MM.1S (cell line): ENCODE data around the gene TFF2.

ENCODE experiments used
- DNase-seq: peaks from one replicate; pipeline ENCODE4 v3.0.0-alpha.2; 2015
- H2AFZ ChIP-seq: fragments of 300-600 bp; sonication (generic); 2 replicates; pipeline ENCODE4 v1.6.0; 2016; ENCODE audit warnings: antibody characterized with exemption, low read length
- H3F3A ChIP-seq: fragments of 300-600 bp; sonication (generic); 2 replicates; pipeline ENCODE4 v1.6.1; 2016; ENCODE audit warnings: mild to moderate bottlenecking, antibody characterized with exemption, low read length, moderate library complexity, mixed read lengths; ENCODE audit not compliant: insufficient read depth
- H3K27ac ChIP-seq: fragments of 300-600 bp; sonication (generic); 2 replicates; pipeline ENCODE4 v1.5.1; 2016; ENCODE audit warnings: mild to moderate bottlenecking, low read length
- H3K27me3 ChIP-seq: fragments of 300-600 bp; sonication (generic); replicated peaks from 2 replicates; pipeline ENCODE4 v1.6.0; 2016; ENCODE audit warnings: low read length; ENCODE audit not compliant: insufficient read depth
- H3K36me3 ChIP-seq: fragments of 300-600 bp; sonication (generic); replicated peaks from 2 replicates; pipeline ENCODE4 v1.6.1; 2016; ENCODE audit warnings: mild to moderate bottlenecking, low read length, mixed read lengths; ENCODE audit not compliant: insufficient read depth
- H3K4me1 ChIP-seq: fragments of 300-600 bp; sonication (generic); 2 replicates; pipeline ENCODE4 v1.6.1; 2016; ENCODE audit warnings: low read length, mixed read lengths
- H3K4me2 ChIP-seq: fragments of 300-600 bp; sonication (generic); 2 replicates; pipeline ENCODE4 v1.6.0; 2016; ENCODE audit warnings: low read depth, low read length
- H3K4me3 ChIP-seq: fragments of 300-600 bp; sonication (generic); 2 replicates; pipeline ENCODE4 v1.5.1; 2016; ENCODE audit warnings: low read length, mixed read lengths
- H3K79me2 ChIP-seq: fragments of 300-600 bp; sonication (generic); 2 replicates; pipeline ENCODE4 v1.6.1; 2016; ENCODE audit warnings: mixed run types, low read length, mixed read lengths
- H3K9ac ChIP-seq: fragments of 300-600 bp; sonication (generic); 2 replicates; pipeline ENCODE4 v1.6.1; 2016; ENCODE audit warnings: low read length, mixed read lengths
- H3K9me2 ChIP-seq: fragments of 300-600 bp; sonication (generic); replicated peaks from 2 replicates; pipeline ENCODE4 v1.6.1; 2016; ENCODE audit warnings: mild to moderate bottlenecking, low read length, mixed read lengths; ENCODE audit not compliant: insufficient read depth
- H3K9me3 ChIP-seq: fragments of 300-600 bp; sonication (generic); replicated peaks from 2 replicates; pipeline ENCODE4 v1.6.1; 2016; ENCODE audit warnings: mild to moderate bottlenecking, low read length, mixed read lengths; ENCODE audit not compliant: insufficient read depth
- H4K20me1 ChIP-seq: fragments of 300-600 bp; sonication (generic); 2 replicates; pipeline ENCODE4 v1.6.1; 2016; ENCODE audit warnings: mild to moderate bottlenecking, low read length, moderate library complexity, mixed read lengths; ENCODE audit not compliant: insufficient read depth
- EZH2 ChIP-seq: fragments of 300-600 bp; sonication (generic); optimal IDR thresholded peaks from 2 replicates; pipeline ENCODE3; 2017; ENCODE audit warnings: low read depth, mild to moderate bottlenecking, antibody characterized with exemption, low read length, mixed read lengths
- EZH2phosphoT487 ChIP-seq: fragments of 300-600 bp; sonication (generic); IDR thresholded peaks from 2 replicates; pipeline ENCODE4 v1.6.1; 2018; ENCODE audit warnings: antibody characterized with exemption, low read length
- TF ChIP-seq, protein P1 (sequence below): fragments of 300-600 bp; sonication (generic); IDR thresholded peaks from 2 replicates; pipeline ENCODE4 v1.5.1; 2016; ENCODE audit warnings: antibody characterized with exemption, low read length, mixed read lengths

TFF2 gene

GRCh38 chr21:42370894-42371654, 20.3 kb upstream of the TFF2 start:
- no peak overlapping the region for H3K9ac ChIP-seq
- no peak overlapping the region for H3K27ac ChIP-seq
- no peaks in the 10 kb centered on the region for H3K9me2 ChIP-seq
- H3K79me2 ChIP-seq: no peaks in the 10 kb centered on the region
- TF ChIP-seq EZH2: no peak
- TF ChIP-seq, protein P1, sequence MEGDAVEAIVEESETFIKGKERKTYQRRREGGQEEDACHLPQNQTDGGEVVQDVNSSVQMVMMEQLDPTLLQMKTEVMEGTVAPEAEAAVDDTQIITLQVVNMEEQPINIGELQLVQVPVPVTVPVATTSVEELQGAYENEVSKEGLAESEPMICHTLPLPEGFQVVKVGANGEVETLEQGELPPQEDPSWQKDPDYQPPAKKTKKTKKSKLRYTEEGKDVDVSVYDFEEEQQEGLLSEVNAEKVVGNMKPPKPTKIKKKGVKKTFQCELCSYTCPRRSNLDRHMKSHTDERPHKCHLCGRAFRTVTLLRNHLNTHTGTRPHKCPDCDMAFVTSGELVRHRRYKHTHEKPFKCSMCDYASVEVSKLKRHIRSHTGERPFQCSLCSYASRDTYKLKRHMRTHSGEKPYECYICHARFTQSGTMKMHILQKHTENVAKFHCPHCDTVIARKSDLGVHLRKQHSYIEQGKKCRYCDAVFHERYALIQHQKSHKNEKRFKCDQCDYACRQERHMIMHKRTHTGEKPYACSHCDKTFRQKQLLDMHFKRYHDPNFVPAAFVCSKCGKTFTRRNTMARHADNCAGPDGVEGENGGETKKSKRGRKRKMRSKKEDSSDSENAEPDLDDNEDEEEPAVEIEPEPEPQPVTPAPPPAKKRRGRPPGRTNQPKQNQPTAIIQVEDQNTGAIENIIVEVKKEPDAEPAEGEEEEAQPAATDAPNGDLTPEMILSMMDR: no peak
- no peak for TF ChIP-seq EZH2phosphoT487
- DNase-seq: no peak
- H3K4me3 ChIP-seq: no peak overlapping the region
- no peaks in the 10 kb centered on the region for H3K4me1 ChIP-seq
- no peaks in the 10 kb centered on the region for H3F3A ChIP-seq
- no peak overlapping the region for H2AFZ ChIP-seq
- H3K4me2 ChIP-seq: no peak overlapping the region
- no peaks in the 10 kb centered on the region for H3K9me3 ChIP-seq
- H4K20me1 ChIP-seq: no peaks in the 10 kb centered on the region
- peaks cover 99% of the 10 kb centered on the region for H3K27me3 ChIP-seq
- no peaks in the 10 kb centered on the region for H3K36me3 ChIP-seq

DNA sequence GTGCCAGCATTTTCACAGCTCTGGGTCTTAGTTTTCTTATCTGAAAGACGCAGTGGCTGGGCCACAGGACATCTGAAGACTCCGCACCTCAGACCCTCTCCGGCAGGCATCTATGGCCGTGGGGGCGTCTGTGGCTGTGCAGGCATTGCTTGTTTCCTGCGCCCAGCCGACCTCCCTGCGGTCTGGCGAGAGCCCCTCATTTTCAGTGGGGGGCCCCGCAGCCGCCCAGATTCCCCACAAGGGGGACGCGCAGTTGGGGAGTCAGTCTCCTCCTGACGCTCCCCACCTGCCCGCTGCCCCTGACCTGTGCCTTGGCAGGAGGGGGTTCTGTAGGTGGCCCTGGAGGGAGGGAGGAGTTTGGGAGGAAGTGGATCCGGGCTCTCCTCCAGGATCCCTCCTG, 19.0 kb upstream of the TFF2 start:
- no peak overlapping the region for H2AFZ ChIP-seq
- no peak overlapping the region for H3K27ac ChIP-seq
- H3K9ac ChIP-seq: no peak overlapping the region
- TF ChIP-seq, protein P1: no peak
- no peak for TF ChIP-seq EZH2
- no peak overlapping the region for H3K4me3 ChIP-seq
- no peaks in the 10 kb centered on the region for H3K79me2 ChIP-seq
- H3F3A ChIP-seq: no peaks in the 10 kb centered on the region
- no peaks in the 10 kb centered on the region for H3K9me2 ChIP-seq
- no peaks in the 10 kb centered on the region for H3K9me3 ChIP-seq
- H3K4me2 ChIP-seq: no peak overlapping the region
- no peaks in the 10 kb centered on the region for H4K20me1 ChIP-seq
- no peaks in the 10 kb centered on the region for H3K4me1 ChIP-seq
- H3K27me3 ChIP-seq: peaks cover 100% of the 10 kb centered on the region
- DNase-seq: no peak
- H3K36me3 ChIP-seq: no peaks in the 10 kb centered on the region

- no peaks in the 10 kb centered on the region for H3K9me2 ChIP-seq
- H3K4me1 ChIP-seq: no peaks in the 10 kb centered on the region
- peaks cover 100% of the 10 kb centered on the region for H3K27me3 ChIP-seq
- no peak overlapping the region for H3K4me3 ChIP-seq
- H3K9ac ChIP-seq: no peak overlapping the region
- H2AFZ ChIP-seq: no peak overlapping the region
- no peaks in the 10 kb centered on the region for H3K36me3 ChIP-seq
- H3F3A ChIP-seq: no peaks in the 10 kb centered on the region
- DNase-seq: no peak
- no peaks in the 10 kb centered on the region for H4K20me1 ChIP-seq
- TF ChIP-seq EZH2phosphoT487: no peak
- TF ChIP-seq, protein P1: no peak
- TF ChIP-seq EZH2: no peak
- no peak overlapping the region for H3K4me2 ChIP-seq
- H3K79me2 ChIP-seq: no peaks in the 10 kb centered on the region
- H3K27ac ChIP-seq: no peak overlapping the region
- no peaks in the 10 kb centered on the region for H3K9me3 ChIP-seq
These were observed 16.8 kb upstream of the TFF2 start for GRCh38 chr21:42367367-42368165.
